ENCODE data around the gene THADA. TPM values are rescaled to one million over a fixed set of nuclear protein-coding genes. Genes with fewer than 3 reads are reported as not detected.
"Not testable (repeated sequence)": the region's sequence is repeated elsewhere in the genome, so short reads cannot be mapped to it uniquely, and the experiment has no call there.

The THADA gene
- total RNA-seq, 1 donor from 2014 or later, result 11.0 TPM

DNA sequence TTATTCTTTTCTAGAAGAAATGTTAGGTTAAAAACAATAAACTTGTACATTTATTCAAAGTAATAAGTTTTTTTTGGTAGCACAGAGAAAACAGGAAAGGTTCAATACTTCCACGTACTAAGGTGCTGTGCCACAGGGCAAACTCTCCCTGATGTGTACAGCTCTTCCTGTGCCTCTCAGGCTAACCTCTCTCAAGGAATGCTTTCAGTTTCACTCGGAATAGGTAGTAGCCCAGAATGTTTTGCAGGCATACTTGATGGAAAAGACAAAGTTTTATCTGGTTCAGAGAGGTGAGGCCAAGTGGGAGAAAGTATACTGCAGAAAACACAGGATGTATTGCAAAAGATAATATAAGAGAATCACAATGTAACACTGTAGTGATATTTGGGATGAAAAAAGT, 198.4 kb downstream of the THADA start:
- no peak for TF ChIP-seq CTCF (conservative IDR thresholded peaks at IDR 0.05; ENCODE audit: low read depth, low read length)
- DNase-seq (ENCODE audit: low read depth), result no peak
- H3K4me3 ChIP-seq (ENCODE audit: low read depth, low read length), result no peak overlapping the region

GRCh38 chr2:43396344-43396743, 199.5 kb downstream of the THADA start:
- not testable (repeated sequence) for H3K4me3 ChIP-seq (ENCODE audit: low read depth, low read length); DNase-seq (ENCODE audit: low read depth)

GRCh38 chr2:43393918-43394317, 201.9 kb downstream of the THADA start:
- no peak overlapping the region for H3K4me3 ChIP-seq (ENCODE audit: low read depth, low read length)
- DNase-seq (ENCODE audit: low read depth), result no peak
- no peak for TF ChIP-seq CTCF (conservative IDR thresholded peaks at IDR 0.05; ENCODE audit: low read depth, low read length)

GRCh38 chr2:43391878-43392215, 204.0 kb downstream of the THADA start:
- TF ChIP-seq CTCF (conservative IDR thresholded peaks at IDR 0.05; ENCODE audit: low read depth, low read length), result no peak
- no peak overlapping the region for H3K4me3 ChIP-seq (ENCODE audit: low read depth, low read length)
- DNase-seq (ENCODE audit: low read depth), result no peak

DNA sequence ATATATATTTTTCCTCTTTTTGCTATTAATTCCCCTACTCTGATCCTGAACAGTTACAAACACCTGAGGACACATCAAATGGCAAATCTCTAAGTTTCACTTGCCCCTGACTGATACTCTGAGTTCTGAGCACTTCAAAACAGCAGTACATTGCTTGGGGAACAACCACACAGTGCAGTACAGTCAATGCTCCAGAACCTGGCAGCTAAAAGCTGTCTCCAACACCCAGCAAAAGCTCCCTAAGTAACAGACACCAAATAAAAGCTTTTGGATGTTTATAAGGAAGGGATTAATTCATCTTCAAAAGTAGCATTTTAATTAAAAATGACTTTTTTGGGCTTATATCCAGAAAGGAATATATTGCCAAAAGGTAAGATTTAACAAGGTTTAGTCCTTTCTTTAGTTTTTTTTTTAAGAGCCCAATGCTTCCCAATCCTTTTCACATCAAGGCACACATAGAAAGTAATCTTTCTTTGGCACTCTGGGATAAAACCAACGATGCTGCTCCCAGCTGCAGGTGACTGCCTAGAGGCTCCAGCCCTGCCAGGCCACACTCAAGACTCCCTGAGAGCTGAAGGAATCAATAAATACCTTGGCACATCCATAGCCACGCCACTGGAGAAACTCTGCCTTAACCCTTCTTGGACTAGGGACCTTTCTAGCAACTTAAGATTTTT, 204.5 kb downstream of the THADA start:
- no peak for DNase-seq (ENCODE audit: low read depth)
- no peak for TF ChIP-seq CTCF (conservative IDR thresholded peaks at IDR 0.05; ENCODE audit: low read depth, low read length)
- no peak overlapping the region for H3K4me3 ChIP-seq (ENCODE audit: low read depth, low read length)

GRCh38 chr2:43389581-43390466, 206.0 kb downstream of the THADA start:
- DNase-seq (ENCODE audit: low read depth), result no peak
- no peak for TF ChIP-seq CTCF (conservative IDR thresholded peaks at IDR 0.05; ENCODE audit: low read depth, low read length)
- H3K4me3 ChIP-seq (ENCODE audit: low read depth, low read length), result no peak overlapping the region

DNA sequence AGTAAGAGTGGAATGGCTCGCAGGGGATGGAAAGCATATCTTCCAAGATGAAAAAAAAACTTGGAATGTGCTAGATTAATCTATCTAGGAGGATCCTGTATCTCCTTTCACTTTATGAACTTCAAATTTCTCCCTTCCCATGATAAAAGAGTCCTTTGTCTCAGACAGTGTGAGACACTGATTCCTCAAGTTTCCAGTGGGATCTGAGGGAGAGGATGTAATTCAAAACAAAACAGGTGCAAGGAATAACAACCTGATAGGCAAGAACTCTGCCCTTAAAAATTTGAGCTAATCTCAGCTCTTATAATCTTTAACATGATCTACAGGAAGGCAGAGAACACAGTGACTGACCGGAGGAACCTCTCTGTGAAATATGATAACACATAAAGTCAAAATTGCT, 207.5 kb downstream of the THADA start:
- no peak for DNase-seq (ENCODE audit: low read depth)
- H3K4me3 ChIP-seq (ENCODE audit: low read depth, low read length), result no peak overlapping the region
- no peak for TF ChIP-seq CTCF (conservative IDR thresholded peaks at IDR 0.05; ENCODE audit: low read depth, low read length)
